H1 (cell line): ENCODE measurements around the gene PPP1R17. TPM values are rescaled to one million over a fixed set of nuclear protein-coding genes. Genes with fewer than 3 reads are reported as not detected.

ENCODE experiments used
- CTCF ChIA-PET: fragments of 300-600 bp; sonication (Branson Sonifier 250); formaldehyde crosslinking; loops from one replicate; lab custom pipeline; 2021; ENCODE audit not compliant: partially characterized antibody; lab: Charles Lee
- POLR2A ChIA-PET: fragments of 300-600 bp; sonication (Branson Sonifier 250); formaldehyde crosslinking; loops from one replicate; lab custom pipeline; 2021; ENCODE audit warnings: inconsistent platforms; ENCODE audit not compliant: partially characterized antibody; lab: Charles Lee
- DNase-seq, 2 experiments: peaks; one replicate each; pipeline versions ENCODE4 v3.0.0 to v3.0.0-alpha.2; 2010 to 2022; ENCODE audit warnings: low spot score in 2 of 2, low read depth in 1 of 2, mixed read lengths in 1 of 2
- FAIRE-seq: peaks from 2 replicates; lab custom pipeline; 2011; peaks lifted over from hg19 to GRCh38; lab: Jason Lieb, UNC
- H2AFZ ChIP-seq: 2 replicates; pipeline ENCODE4 v1.8.1; 2012; ENCODE audit warnings: low read length, inconsistent platforms
- H2AK5ac ChIP-seq: 2 replicates; pipeline ENCODE4 v1.6.1; 2013; ENCODE audit warnings: low read depth, low read length
- H2BK120ac ChIP-seq: replicated peaks from 2 replicates; pipeline ENCODE3; 2013; ENCODE audit warnings: low read depth, low read length, inconsistent platforms
- H2BK12ac ChIP-seq: 2 replicates; pipeline ENCODE4 v1.6.1; 2013; ENCODE audit warnings: low read depth, low read length
- H2BK15ac ChIP-seq: 2 replicates; pipeline ENCODE4 v1.6.1; 2013; ENCODE audit warnings: low read length
- H2BK20ac ChIP-seq: 2 replicates; pipeline ENCODE4 v1.6.1; 2013; ENCODE audit warnings: low read length
- H2BK5ac ChIP-seq: 2 replicates; pipeline ENCODE4 v1.6.1; 2013; ENCODE audit warnings: low read depth, low read length
- H3K14ac ChIP-seq: 2 replicates; pipeline ENCODE4 v1.6.1; 2013; ENCODE audit warnings: inconsistent platforms; ENCODE audit not compliant: insufficient read length
- H3K18ac ChIP-seq: 2 replicates; pipeline ENCODE4 v1.6.1; 2013; ENCODE audit warnings: low read length; ENCODE audit errors: extremely low read depth
- H3K23ac ChIP-seq: 2 replicates; pipeline ENCODE4 v1.6.1; 2013; ENCODE audit warnings: inconsistent platforms; ENCODE audit not compliant: insufficient read length
- H3K23me2 ChIP-seq: 2 replicates; pipeline ENCODE4 v1.6.1; 2013; ENCODE audit warnings: low read depth, low read length
- H3K27ac ChIP-seq: 2 replicates; pipeline ENCODE4 v1.6.1; 2011; ENCODE audit warnings: low read depth, low read length, inconsistent platforms
- H3K27me3 ChIP-seq, 4 experiments: replicated peaks in 1 of 4; 1 replicate in 1 of 4; 2 replicates in 3 of 4; pipeline versions ENCODE4 v1.6.1 to v1.8.1; 2011 to 2013; ENCODE audit warnings: low read length in 3 of 4, mild to moderate bottlenecking in 3 of 4, inconsistent platforms in 2 of 4, mixed read lengths in 2 of 4, moderate library complexity in 1 of 4; ENCODE audit not compliant: control insufficient read depth in 3 of 4, insufficient read depth in 3 of 4; ENCODE audit errors: extremely low read depth in 1 of 4
- H3K36me3 ChIP-seq, 4 experiments: 2 replicates each; pipeline versions ENCODE4 v1.6.1 to v1.8.1; 2011 to 2013; ENCODE audit warnings: mild to moderate bottlenecking in 4 of 4, low read length in 3 of 4, moderate library complexity in 2 of 4, control low read depth in 1 of 4, inconsistent platforms in 1 of 4; ENCODE audit not compliant: insufficient read depth in 4 of 4, control insufficient read depth in 2 of 4
- H3K4ac ChIP-seq: replicated peaks from 2 replicates; pipeline ENCODE3; 2013; ENCODE audit warnings: low read length, low read depth, mixed read lengths, inconsistent platforms; ENCODE audit not compliant: insufficient read length
- H3K4me1 ChIP-seq, 4 experiments: replicated peaks in 1 of 4; 1 replicate in 1 of 4; 2 replicates in 3 of 4; pipeline versions ENCODE4 v1.6.1 to v1.8.1; 2011 to 2013; ENCODE audit warnings: low read length in 3 of 4, inconsistent platforms in 2 of 4, mixed read lengths in 1 of 4; ENCODE audit not compliant: insufficient read depth in 4 of 4, control insufficient read depth in 3 of 4
- H3K4me2 ChIP-seq, 2 experiments: 2 replicates each; pipeline versions ENCODE4 v1.6.1 to v1.8.1; 2011 to 2013; ENCODE audit warnings: low read depth in 2 of 2, low read length in 2 of 2, control low read depth in 1 of 2, inconsistent platforms in 1 of 2, mild to moderate bottlenecking in 1 of 2; ENCODE audit not compliant: insufficient read depth in 1 of 2
- H3K4me3 ChIP-seq, 4 experiments: fragments of 200-600, 300-600 bp in 1 of 4; sonication (generic), shearing (Covaris generic), sonication (Bioruptor Twin) in 1 of 4; 2 replicates each; pipeline versions ENCODE4 v1.5.1 to v1.8.1; 2011 to 2016; ENCODE audit warnings: low read length in 4 of 4, low read depth in 3 of 4, control low read depth in 2 of 4, inconsistent platforms in 2 of 4, mild to moderate bottlenecking in 2 of 4, mixed read lengths in 1 of 4, moderate library complexity in 1 of 4; ENCODE audit not compliant: insufficient read depth in 2 of 4; ENCODE audit errors: extremely low read depth in 1 of 4
- H3K56ac ChIP-seq: replicated peaks from 2 replicates; pipeline ENCODE3; 2013; ENCODE audit warnings: low read depth, mild to moderate bottlenecking, mixed read lengths, low read length, inconsistent platforms; ENCODE audit not compliant: insufficient read length
- H3K79me1 ChIP-seq: 2 replicates; pipeline ENCODE4 v1.6.1; 2013; ENCODE audit warnings: low read depth, low read length, control low read depth
- H3K79me2 ChIP-seq, 2 experiments: 2 replicates each; pipeline versions ENCODE4 v1.6.1 to v1.8.1; 2012 to 2013; ENCODE audit warnings: low read length in 2 of 2, mild to moderate bottlenecking in 2 of 2, inconsistent platforms in 1 of 2; ENCODE audit not compliant: insufficient read depth in 2 of 2, control insufficient read depth in 1 of 2
- H3K9ac ChIP-seq, 4 experiments: replicated peaks in 1 of 4; 1 replicate in 1 of 4; 2 replicates in 3 of 4; pipeline versions ENCODE4 v1.6.1 to v1.8.1; 2011 to 2013; ENCODE audit warnings: low read depth in 3 of 4, low read length in 3 of 4, control low read depth in 2 of 4, mild to moderate bottlenecking in 2 of 4, moderate library complexity in 2 of 4, inconsistent platforms in 1 of 4; ENCODE audit errors: extremely low read depth in 1 of 4
- H3K9me3 ChIP-seq, 2 experiments: 2 replicates each; pipeline versions ENCODE4 v1.6.1 to v1.8.1; 2012 to 2013; ENCODE audit warnings: mild to moderate bottlenecking in 2 of 2, moderate library complexity in 2 of 2, control low read depth in 1 of 2, inconsistent platforms in 1 of 2, low read depth in 1 of 2, low read length in 1 of 2, mixed read lengths in 1 of 2; ENCODE audit not compliant: insufficient read depth in 2 of 2
- H4K20me1 ChIP-seq, 2 experiments: replicated peaks in 1 of 2; 2 replicates each; pipeline versions ENCODE3 to v1.8.1; 2011 to 2013; ENCODE audit warnings: inconsistent platforms in 2 of 2, low read length in 2 of 2, mild to moderate bottlenecking in 1 of 2; ENCODE audit not compliant: insufficient read depth in 2 of 2, control insufficient read depth in 1 of 2
- H4K5ac ChIP-seq: 2 replicates; pipeline ENCODE4 v1.6.1; 2013; ENCODE audit warnings: low read length, low read depth, mixed read lengths, inconsistent platforms; ENCODE audit not compliant: insufficient read length
- H4K8ac ChIP-seq: 2 replicates; pipeline ENCODE4 v1.8.0; 2013; ENCODE audit warnings: mild to moderate bottlenecking, moderate library complexity, low read length, inconsistent platforms; ENCODE audit not compliant: insufficient read depth; ENCODE audit errors: extremely low read depth
- H4K91ac ChIP-seq: replicated peaks from 2 replicates; pipeline ENCODE3; 2013; ENCODE audit warnings: low read length, mixed read lengths, inconsistent platforms; ENCODE audit not compliant: insufficient read length
- WGBS, 2 experiments: shearing (Covaris generic) in 1 of 2; methylation state at CpG; one replicate each; pipeline versions ENCODE4 v1.1.6 to v1.1.7; 2013 to 2015; ENCODE audit warnings: low lambda C conversion rate in 2 of 2, mixed read lengths in 2 of 2, inconsistent platforms in 1 of 2, low coverage in 1 of 2, missing lambda C conversion rate in 1 of 2; ENCODE audit not compliant: insufficient replicate concordance in 2 of 2, insufficient coverage in 1 of 2, insufficient read length in 1 of 2; ENCODE audit errors: extremely low coverage in 1 of 2, missing lambda C conversion rate in 1 of 2; 5-methylcytosine and 5-hydroxymethylcytosine counted together
- polyA plus RNA-seq, 7 experiments: library from polyadenylated mRNA; depleted of rRNA in 3 of 7; stranded (reverse) in 5 of 7; unstranded in 2 of 7; fragments of >200 nt in 5 of 7; fragments of 200-250 nt in 2 of 7; gene quantifications; 1 replicate in 5 of 7; 2 replicates in 1 of 7; 4 replicates in 1 of 7; pipeline versions ENCODE4 v1.2.1 to v1.2.3, GENCODE V29; 2011 to 2013; ENCODE audit warnings: missing spikeins in 2 of 7, mixed read lengths in 2 of 7
- total RNA-seq: library from RNA; stranded (reverse); fragmentation: NEBNext Ultra II Directional; extraction: Animal tissue kit (Norgen Biotek cat#: 25700); gene quantifications from 2 replicates; pipeline ENCODE4 v1.2.1, GENCODE V29; 2021

Gene PPP1R17
- total and polyA plus RNA-seq, 2 of the 8 experiments (the other 6 are each of a cell fraction or from before 2014, with no cell fraction given): 1.5 to 2.5 TPM

DNA sequence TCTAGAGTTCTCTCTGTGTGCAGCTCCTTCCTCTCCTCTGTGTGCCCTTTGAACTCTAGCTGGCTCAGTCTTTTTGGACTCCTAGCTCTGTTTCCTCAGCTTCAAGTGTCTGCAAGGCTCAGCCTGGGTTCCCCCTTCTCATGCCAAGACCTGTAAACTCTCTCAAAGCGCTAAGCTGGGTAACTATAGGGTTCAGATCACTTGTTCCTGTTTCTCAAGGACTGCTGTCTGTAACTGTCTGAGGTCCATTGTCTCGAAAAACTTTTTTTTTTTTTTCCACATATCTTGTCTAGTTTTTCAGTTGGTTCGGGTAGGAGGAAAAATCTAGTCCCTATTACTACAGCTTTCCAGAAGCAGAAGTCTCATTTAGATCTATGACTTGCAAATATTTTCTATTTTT lies 46.6 kb upstream of the PPP1R17 start:
- Histone ChIP-seq H3K23me2 (no peaks in the 10 kb centered on the region), H3K4me1 (no peaks in the 10 kb centered on the region; a peak in 1 of 7 replicates), H3K79me2 (no peaks in the 10 kb centered on the region), H4K91ac (no peak overlapping the region), H4K5ac (no peak overlapping the region), H2BK5ac (no peak overlapping the region), H3K4ac (no peak overlapping the region), H2BK120ac (no peak overlapping the region), H2AFZ (no peak overlapping the region), H3K4me2 (no peak overlapping the region), H4K8ac (no peak overlapping the region), H3K18ac (no peak overlapping the region), H3K36me3 (no peaks in the 10 kb centered on the region), H3K9me3 (no peaks in the 10 kb centered on the region; a peak in 1 of 4 replicates), H2BK15ac (no peak overlapping the region), H3K56ac (no peak overlapping the region), H3K4me3 (no peak overlapping the region), H2BK20ac (no peak overlapping the region), H3K23ac (no peak overlapping the region), H3K27ac (no peak overlapping the region), H3K14ac (no peak overlapping the region), H3K9ac (no peak overlapping the region), H2AK5ac (no peak overlapping the region), H3K27me3 (no peaks in the 10 kb centered on the region), H2BK12ac (no peak overlapping the region), H3K79me1 (no peaks in the 10 kb centered on the region), H4K20me1 (no peaks in the 10 kb centered on the region)
- no peak for FAIRE-seq
- whole genome bisulfite sequencing, 2 experiments: 83% methylated on average over 3 of the region's 3 CpGs; no CpG with 5 or more reads in 1 of the 2 experiments
- POLR2A ChIA-PET: no interaction called here
- DNase-seq: no peak
- CTCF ChIA-PET: interaction anchor here (0.6 to 1.6 kb wide), 8 partner anchors 9 to 581 kb away, joined by 3 to 4 read pairs (median 3); no protein-coding TSS in a partner anchor
